Fibroblast of villous mesenchyme (primary cell): ENCODE data around the gene VPS8. TPM values are rescaled to one million over a fixed set of nuclear protein-coding genes. Genes with fewer than 3 reads are reported as not detected.

Experiments
- DNase-seq: peaks from one replicate; pipeline ENCODE4 v3.0.0-alpha.2; 2010; ENCODE audit warnings: low read depth
- H3K4me3 ChIP-seq: 2 replicates; pipeline ENCODE4 v1.5.1; 2011; ENCODE audit warnings: low read depth, mild to moderate bottlenecking, low read length
- CTCF ChIP-seq: IDR thresholded peaks from 2 replicates; pipeline ENCODE4 v1.5.1; 2012; ENCODE audit warnings: low read depth, mild to moderate bottlenecking, low read length; ENCODE audit not compliant: insufficient read depth
- total RNA-seq: library from RNA; depleted of rRNA; stranded (reverse); fragments of >200 nt; gene quantifications from 2 replicates; pipeline ENCODE4 v1.2.3, GENCODE V29; 2012

VPS8 gene
- total RNA-seq, 1 donor = 92.8 TPM

- DNase-seq = no peak
- no peak overlapping the region for H3K4me3 ChIP-seq
- no peak for TF ChIP-seq CTCF
These were observed 8.6 kb downstream of the VPS8 start for GRCh38 chr3:184820525-184820924.

DNA sequence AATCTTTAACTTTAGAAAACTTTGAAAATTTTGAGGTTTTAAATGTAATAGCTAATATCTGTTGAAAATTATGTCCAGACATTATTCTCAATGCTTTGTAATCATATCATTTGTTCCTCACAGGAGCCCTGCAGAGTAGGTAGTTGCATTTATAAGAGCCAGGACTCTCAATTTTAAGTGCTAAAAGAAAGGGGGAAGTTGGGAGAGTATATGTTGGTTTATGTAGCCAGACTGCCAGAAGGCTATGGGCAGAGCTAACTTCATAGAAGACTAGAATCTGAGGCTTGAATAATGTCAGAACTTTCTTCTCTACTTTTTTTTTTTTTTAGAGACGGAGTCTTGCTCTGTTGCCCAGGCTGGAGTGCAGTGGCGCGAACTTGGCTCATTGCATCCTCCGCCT is 9.1 kb downstream of the VPS8 start:
- no peak overlapping the region for H3K4me3 ChIP-seq
- TF ChIP-seq CTCF = no peak
- DNase-seq = no peak

DNA sequence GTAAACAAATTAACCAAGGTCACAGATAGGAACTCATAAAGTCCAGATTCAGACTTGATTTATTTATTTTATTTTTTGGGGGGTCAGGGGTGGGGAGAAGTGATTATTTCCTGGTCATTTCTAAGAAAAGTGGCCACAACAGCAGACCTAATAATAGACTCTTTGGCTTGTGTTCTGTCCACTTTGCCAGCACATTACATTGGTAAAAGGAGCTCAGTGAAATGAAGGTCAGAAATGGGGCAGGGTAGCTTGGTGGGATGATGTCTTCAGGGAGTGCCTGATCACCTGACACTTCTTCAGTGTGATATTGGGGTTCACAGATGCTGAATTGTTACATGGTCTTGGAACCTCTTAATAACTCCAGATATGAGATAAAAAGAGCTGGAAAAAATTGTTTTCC is 10.1 kb downstream of the VPS8 start:
- no peak overlapping the region for H3K4me3 ChIP-seq
- no peak for TF ChIP-seq CTCF
- no peak for DNase-seq

DNA sequence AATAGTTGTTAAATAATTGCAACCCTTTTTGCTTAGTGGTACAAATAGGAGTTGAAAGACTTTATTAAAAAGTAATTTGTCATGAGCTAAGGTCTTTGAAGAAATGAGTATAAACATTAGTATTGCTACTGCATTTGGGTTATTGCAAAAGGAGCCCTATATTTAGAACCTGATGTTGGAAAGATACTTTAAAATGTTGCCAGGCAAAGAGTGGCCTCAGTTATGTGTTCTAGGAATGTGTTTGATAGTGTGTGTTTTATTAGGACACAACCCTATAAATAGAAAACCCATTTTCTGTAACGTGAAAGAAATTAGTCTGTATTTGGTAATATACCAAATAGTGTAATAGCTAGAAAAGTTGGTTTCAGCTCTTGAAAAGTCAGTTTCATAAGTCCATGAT is 10.7 kb downstream of the VPS8 start:
- H3K4me3 ChIP-seq = no peak overlapping the region
- TF ChIP-seq CTCF = no peak
- peak; percentile 39 for DNase-seq

- no peak for DNase-seq
- H3K4me3 ChIP-seq = no peak overlapping the region
- TF ChIP-seq CTCF = no peak
These were observed 12.0 kb downstream of the VPS8 start for GRCh38 chr3:184823990-184824389.

GRCh38 chr3:184825121-184825820 is 13.3 kb downstream of the VPS8 start:
- no peak for TF ChIP-seq CTCF
- DNase-seq = peak; percentile 55
- no peak overlapping the region for H3K4me3 ChIP-seq

DNA sequence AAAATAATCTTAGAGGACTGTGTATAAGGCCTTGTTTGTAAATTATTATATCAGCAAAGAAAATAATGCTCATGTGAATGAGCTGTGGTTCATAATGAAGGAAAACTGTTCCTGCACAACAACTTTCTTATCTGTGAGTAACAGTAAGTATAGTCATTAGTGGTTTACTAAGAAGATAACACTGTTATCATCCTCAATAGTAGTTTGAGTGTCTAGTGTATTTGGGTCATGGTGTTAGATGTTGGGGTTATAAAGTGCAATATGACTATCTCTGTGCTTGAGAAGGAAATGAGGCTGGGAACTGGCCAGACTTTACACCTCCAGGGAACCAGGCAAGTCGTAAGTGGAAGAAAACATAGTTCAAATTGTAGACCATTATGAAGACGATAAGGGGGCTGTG is 15.6 kb downstream of the VPS8 start:
- no peak for TF ChIP-seq CTCF
- DNase-seq = no peak
- H3K4me3 ChIP-seq = no peak overlapping the region
